GM18870 (cell line): Measurements from ENCODE around the gene PTPN5.

ENCODE experiments used
- ATAC-seq: cut with Tn5 transposase; IDR thresholded peaks from one replicate; pipeline ENCODE4 v1.9.1; 2021; ENCODE audit warnings: moderate library complexity; ENCODE audit not compliant: unreplicated experiment

The PTPN5 gene

GRCh38 chr11:18713646-18714442, 77.8 kb downstream of the PTPN5 start:
- ATAC-seq: no peak

- ATAC-seq: no peak
Measured at GRCh38 chr11:18710545-18710944, 81.1 kb downstream of the PTPN5 start.

GRCh38 chr11:18709414-18709813, 82.2 kb downstream of the PTPN5 start:
- ATAC-seq: no peak

- no peak for ATAC-seq
Measured at GRCh38 chr11:18707811-18708340, 83.7 kb downstream of the PTPN5 start.

GRCh38 chr11:18706330-18707243, 85.0 kb downstream of the PTPN5 start:
- no peak for ATAC-seq

GRCh38 chr11:18705651-18706281, 85.8 kb downstream of the PTPN5 start:
- no peak for ATAC-seq

- no peak for ATAC-seq
Measured at GRCh38 chr11:18704698-18705097, 86.9 kb downstream of the PTPN5 start.

GRCh38 chr11:18704045-18704645, 87.5 kb downstream of the PTPN5 start:
- no peak for ATAC-seq

- ATAC-seq: no peak
Measured at GRCh38 chr11:18703001-18703763, 88.4 kb downstream of the PTPN5 start.

GRCh38 chr11:18701614-18702216, 89.9 kb downstream of the PTPN5 start:
- no peak for ATAC-seq

GRCh38 chr11:18700872-18701271, 90.7 kb downstream of the PTPN5 start:
- no peak for ATAC-seq

GRCh38 chr11:18700375-18700774, 91.2 kb downstream of the PTPN5 start:
- no peak for ATAC-seq

GRCh38 chr11:18699848-18700261, 91.7 kb downstream of the PTPN5 start:
- no peak for ATAC-seq

- ATAC-seq: no peak
Measured at GRCh38 chr11:18699269-18699596, 92.4 kb downstream of the PTPN5 start.

GRCh38 chr11:18698341-18699268, 93.0 kb downstream of the PTPN5 start, which contains the start of gene TMEM86A:
Gene TMEM86A (plus strand): TSS chr11:18698779. CDS start chr11:18698887, 108 bp downstream.
- peak; percentile 66 for ATAC-seq

GRCh38 chr11:18697576-18697975, 94.0 kb downstream of the PTPN5 start:
- no peak for ATAC-seq

- ATAC-seq: no peak
Measured at GRCh38 chr11:18696638-18697225, 94.9 kb downstream of the PTPN5 start.
